Measurements from ENCODE around the gene SH3RF3.

SH3RF3 gene

GRCh38 chr2:109342930-109343329 is 213.9 kb downstream of the SH3RF3 start:
- Histone ChIP-seq H3K4me3 (ENCODE audit: severe bottlenecking) (no peak overlapping the region), H3K9me3 (ENCODE audit: severe bottlenecking) (no peaks in the 10 kb centered on the region), H3K27me3 (ENCODE audit: insufficient read depth, poor library complexity, severe bottlenecking) (no peaks in the 10 kb centered on the region), H3K27ac (ENCODE audit: poor library complexity, severe bottlenecking) (no peak overlapping the region), H3K36me3 (ENCODE audit: low read depth) (no peaks in the 10 kb centered on the region), H3K4me1 (ENCODE audit: insufficient read depth, poor library complexity, severe bottlenecking) (peaks cover 19% of the 10 kb centered on the region)
- DNase-seq (ENCODE audit: low spot score): no peak
- TF ChIP-seq, protein P1, sequence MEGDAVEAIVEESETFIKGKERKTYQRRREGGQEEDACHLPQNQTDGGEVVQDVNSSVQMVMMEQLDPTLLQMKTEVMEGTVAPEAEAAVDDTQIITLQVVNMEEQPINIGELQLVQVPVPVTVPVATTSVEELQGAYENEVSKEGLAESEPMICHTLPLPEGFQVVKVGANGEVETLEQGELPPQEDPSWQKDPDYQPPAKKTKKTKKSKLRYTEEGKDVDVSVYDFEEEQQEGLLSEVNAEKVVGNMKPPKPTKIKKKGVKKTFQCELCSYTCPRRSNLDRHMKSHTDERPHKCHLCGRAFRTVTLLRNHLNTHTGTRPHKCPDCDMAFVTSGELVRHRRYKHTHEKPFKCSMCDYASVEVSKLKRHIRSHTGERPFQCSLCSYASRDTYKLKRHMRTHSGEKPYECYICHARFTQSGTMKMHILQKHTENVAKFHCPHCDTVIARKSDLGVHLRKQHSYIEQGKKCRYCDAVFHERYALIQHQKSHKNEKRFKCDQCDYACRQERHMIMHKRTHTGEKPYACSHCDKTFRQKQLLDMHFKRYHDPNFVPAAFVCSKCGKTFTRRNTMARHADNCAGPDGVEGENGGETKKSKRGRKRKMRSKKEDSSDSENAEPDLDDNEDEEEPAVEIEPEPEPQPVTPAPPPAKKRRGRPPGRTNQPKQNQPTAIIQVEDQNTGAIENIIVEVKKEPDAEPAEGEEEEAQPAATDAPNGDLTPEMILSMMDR (IDR thresholded peaks at IDR 0.05; ENCODE audit: poor library complexity, severe bottlenecking): no peak
- no peak for ATAC-seq (ENCODE audit: low read depth)

- Histone ChIP-seq H3K9me3 (ENCODE audit: severe bottlenecking) (no peaks in the 10 kb centered on the region), H3K27me3 (ENCODE audit: insufficient read depth, poor library complexity, severe bottlenecking) (no peaks in the 10 kb centered on the region), H3K4me1 (ENCODE audit: insufficient read depth, poor library complexity, severe bottlenecking) (peaks cover 19% of the 10 kb centered on the region), H3K4me3 (ENCODE audit: severe bottlenecking) (no peak overlapping the region), H3K27ac (ENCODE audit: poor library complexity, severe bottlenecking) (no peak overlapping the region), H3K36me3 (ENCODE audit: low read depth) (no peaks in the 10 kb centered on the region)
- DNase-seq (ENCODE audit: low spot score) (no peak), ATAC-seq (ENCODE audit: low read depth) (no peak)
- TF ChIP-seq, protein P1 (IDR thresholded peaks at IDR 0.05; ENCODE audit: poor library complexity, severe bottlenecking): no peak
These were observed 214.5 kb downstream of the SH3RF3 start for GRCh38 chr2:109343460-109343859.

GRCh38 chr2:109344270-109344805 is 215.3 kb downstream of the SH3RF3 start:
- Histone ChIP-seq H3K9me3 (ENCODE audit: severe bottlenecking) (no peaks in the 10 kb centered on the region), H3K27me3 (ENCODE audit: insufficient read depth, poor library complexity, severe bottlenecking) (no peaks in the 10 kb centered on the region), H3K4me1 (ENCODE audit: insufficient read depth, poor library complexity, severe bottlenecking) (peaks cover 17% of the 10 kb centered on the region)

DNA sequence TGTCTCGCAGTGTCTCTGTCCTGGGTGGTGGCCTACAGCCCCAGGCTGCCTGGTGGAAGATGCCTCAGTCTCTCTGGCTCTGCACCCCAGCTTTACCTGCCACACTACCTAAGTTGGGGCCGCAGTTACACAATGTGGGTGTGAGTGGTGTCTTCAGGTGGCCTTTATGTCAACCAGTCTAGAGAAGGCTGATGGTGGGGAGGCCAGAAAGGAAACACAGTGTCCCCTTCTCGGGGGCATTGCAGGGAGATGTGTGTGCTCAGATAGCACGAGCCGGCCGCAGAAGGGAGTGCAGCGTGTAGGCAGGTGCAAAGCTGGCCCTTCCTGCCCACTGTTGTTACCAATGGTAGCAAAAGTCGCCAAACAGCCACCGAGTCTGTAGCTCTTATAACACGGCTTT is 216.1 kb downstream of the SH3RF3 start:
- ATAC-seq (ENCODE audit: low read depth): no peak
- no peak overlapping the region for H3K27ac ChIP-seq (ENCODE audit: poor library complexity, severe bottlenecking)
- no peak for DNase-seq (ENCODE audit: low spot score)

More at GRCh38 chr2:109344270-109344805, 215.3 kb downstream of the SH3RF3 start:
- no peak for DNase-seq (ENCODE audit: low spot score)
- Histone ChIP-seq H3K36me3 (ENCODE audit: low read depth) (no peaks in the 10 kb centered on the region), H3K27ac (ENCODE audit: poor library complexity, severe bottlenecking) (no peak overlapping the region), H3K4me3 (ENCODE audit: severe bottlenecking) (no peak overlapping the region)
- no peak for ATAC-seq (ENCODE audit: low read depth)
- TF ChIP-seq, protein P1 (IDR thresholded peaks at IDR 0.05; ENCODE audit: poor library complexity, severe bottlenecking): no peak

More for the DNA sequence above, 216.1 kb downstream of the SH3RF3 start:
- Histone ChIP-seq H3K9me3 (ENCODE audit: severe bottlenecking) (no peaks in the 10 kb centered on the region), H3K4me3 (ENCODE audit: severe bottlenecking) (no peak overlapping the region), H3K4me1 (ENCODE audit: insufficient read depth, poor library complexity, severe bottlenecking) (peaks cover 16% of the 10 kb centered on the region), H3K36me3 (ENCODE audit: low read depth) (no peaks in the 10 kb centered on the region), H3K27me3 (ENCODE audit: insufficient read depth, poor library complexity, severe bottlenecking) (no peaks in the 10 kb centered on the region)
- TF ChIP-seq, protein P1 (IDR thresholded peaks at IDR 0.05; ENCODE audit: poor library complexity, severe bottlenecking): no peak

Measured in RWPE2 (cell line).